ENCODE results near the gene CARMIL1. TPM values are rescaled to one million over a fixed set of nuclear protein-coding genes. Genes with fewer than 3 reads are reported as not detected.

CARMIL1 gene
- total and polyA plus RNA-seq, 10 donors: 3.7 to 34.8 (median 9.3) TPM

DNA sequence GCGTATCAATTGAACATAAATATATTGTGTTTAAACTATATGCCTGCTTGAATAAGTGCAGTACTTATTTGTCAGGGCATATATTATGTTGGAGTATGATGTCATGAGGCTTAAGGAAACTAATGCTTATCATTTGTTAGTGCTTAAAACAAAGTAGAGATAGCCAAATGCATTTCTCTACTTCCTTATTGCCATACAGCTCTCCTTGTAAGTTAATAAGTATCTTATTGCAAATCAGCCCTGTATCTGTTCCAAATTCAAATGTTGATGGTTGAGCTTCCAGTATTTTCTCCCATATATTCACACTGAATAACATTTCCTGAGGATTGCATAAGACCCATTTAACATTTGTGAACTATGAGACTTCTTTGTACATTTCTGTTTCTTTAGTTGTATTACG is 57.8 kb downstream of the CARMIL1 start:
- no peaks in the 10 kb centered on the region for H3K9me3 ChIP-seq
- H3K4me3 ChIP-seq: no peak overlapping the region
- intact Hi-C loops (cut with DNase I; ENCODE audit: low total_unique reads): no loop called here
- 95 to 99% (median 98%) methylated on average over 2 of the region's 2 CpGs for WGBS, 5 donors
- DNase-seq: no peak
- no peaks in the 10 kb centered on the region for H3K27me3 ChIP-seq (replicated peaks in 1 of 7)
- TF ChIP-seq POLR2AphosphoS5 (IDR thresholded peaks at IDR 0.05): no peak
- no peak for TF ChIP-seq POLR2A (IDR thresholded peaks at IDR 0.05)
- TF ChIP-seq, protein P1, sequence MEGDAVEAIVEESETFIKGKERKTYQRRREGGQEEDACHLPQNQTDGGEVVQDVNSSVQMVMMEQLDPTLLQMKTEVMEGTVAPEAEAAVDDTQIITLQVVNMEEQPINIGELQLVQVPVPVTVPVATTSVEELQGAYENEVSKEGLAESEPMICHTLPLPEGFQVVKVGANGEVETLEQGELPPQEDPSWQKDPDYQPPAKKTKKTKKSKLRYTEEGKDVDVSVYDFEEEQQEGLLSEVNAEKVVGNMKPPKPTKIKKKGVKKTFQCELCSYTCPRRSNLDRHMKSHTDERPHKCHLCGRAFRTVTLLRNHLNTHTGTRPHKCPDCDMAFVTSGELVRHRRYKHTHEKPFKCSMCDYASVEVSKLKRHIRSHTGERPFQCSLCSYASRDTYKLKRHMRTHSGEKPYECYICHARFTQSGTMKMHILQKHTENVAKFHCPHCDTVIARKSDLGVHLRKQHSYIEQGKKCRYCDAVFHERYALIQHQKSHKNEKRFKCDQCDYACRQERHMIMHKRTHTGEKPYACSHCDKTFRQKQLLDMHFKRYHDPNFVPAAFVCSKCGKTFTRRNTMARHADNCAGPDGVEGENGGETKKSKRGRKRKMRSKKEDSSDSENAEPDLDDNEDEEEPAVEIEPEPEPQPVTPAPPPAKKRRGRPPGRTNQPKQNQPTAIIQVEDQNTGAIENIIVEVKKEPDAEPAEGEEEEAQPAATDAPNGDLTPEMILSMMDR (IDR thresholded peaks at IDR 0.05 in 8 of 11, conservative IDR thresholded peaks at IDR 0.05 in 3 of 11): no peak
- no peaks in the 10 kb centered on the region for H3K36me3 ChIP-seq
- H3K27ac ChIP-seq: no peak overlapping the region
- peaks cover 0 to 34% (median 14%) of the 10 kb centered on the region in 6 donors for H3K4me1 ChIP-seq

DNA sequence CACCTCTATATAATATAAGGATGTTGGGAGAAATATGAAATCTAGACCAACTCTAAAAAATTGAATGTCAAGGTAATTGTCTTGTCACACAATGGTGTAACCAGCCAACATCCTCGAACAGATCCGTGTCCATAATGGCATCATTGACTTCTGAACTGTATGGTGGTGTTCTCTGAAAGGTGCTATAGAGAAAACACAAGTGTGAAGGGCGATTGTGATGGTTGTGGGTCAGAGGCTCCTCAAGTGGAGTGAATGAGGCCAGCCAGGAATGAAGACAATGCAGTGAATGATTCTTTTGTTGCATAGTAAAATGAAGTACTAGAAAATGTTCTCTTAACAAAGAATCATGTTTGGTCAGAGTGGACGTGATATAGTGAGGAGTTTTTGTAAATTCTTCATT is 58.3 kb downstream of the CARMIL1 start:
- Histone ChIP-seq H3K4me1 (peaks cover 0 to 30% (median 12%) of the 10 kb centered on the region in 6 donors), H3K36me3 (no peaks in the 10 kb centered on the region), H3K27ac (no peak overlapping the region), H3K9me3 (no peaks in the 10 kb centered on the region), H3K27me3 (replicated peaks in 1 of 7) (no peaks in the 10 kb centered on the region), H3K4me3 (no peak overlapping the region)
- 86 to 94% (median 89%) methylated on average over 4 of the region's 4 CpGs for WGBS, 5 donors
- DNase-seq: no peak
- TF ChIP-seq POLR2A (IDR thresholded peaks at IDR 0.05): no peak
- no peak for TF ChIP-seq POLR2AphosphoS5 (IDR thresholded peaks at IDR 0.05)
- TF ChIP-seq, protein P1 (IDR thresholded peaks at IDR 0.05 in 8 of 11, conservative IDR thresholded peaks at IDR 0.05 in 3 of 11): no peak
- intact Hi-C loops (cut with DNase I; ENCODE audit: low total_unique reads): no loop called here

DNA sequence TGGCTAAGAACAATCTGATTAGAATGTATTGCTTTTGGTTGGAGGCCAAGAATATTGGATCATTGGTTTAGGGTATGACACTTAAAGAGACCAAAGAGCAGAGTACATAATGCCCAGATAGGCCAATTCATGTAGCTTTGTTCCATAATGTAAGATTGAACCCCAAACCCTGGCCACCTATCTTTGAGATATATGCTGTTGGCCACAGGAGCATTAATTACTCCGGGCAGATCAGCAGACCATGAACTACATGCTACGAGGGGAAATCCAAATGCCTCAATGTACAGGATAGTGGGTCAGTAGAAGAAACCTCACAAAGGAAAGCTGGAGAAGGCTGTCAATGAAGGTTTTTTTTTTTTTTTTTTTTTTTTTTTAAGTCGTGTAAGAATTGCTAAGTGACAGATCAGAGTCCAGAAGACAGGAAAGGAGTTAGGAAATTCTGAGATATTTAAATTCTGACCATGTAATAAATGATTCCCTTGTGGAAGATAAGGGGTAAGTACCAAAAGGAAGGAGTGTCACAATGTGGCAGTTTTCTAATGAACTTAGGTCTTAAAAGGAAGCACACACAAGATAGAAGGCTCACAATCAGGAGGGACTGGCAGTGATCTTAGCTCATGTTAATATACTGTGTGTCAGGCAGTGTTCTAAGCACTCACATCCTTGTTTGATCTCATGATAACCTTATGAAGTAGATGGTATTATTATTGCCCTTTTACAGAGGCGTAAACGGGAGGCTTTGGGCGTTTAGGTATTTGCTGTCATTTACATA is 61.4 kb downstream of the CARMIL1 start:
- intact Hi-C loops (cut with DNase I; ENCODE audit: low total_unique reads): no loop called here
- no peak for TF ChIP-seq POLR2AphosphoS5 (IDR thresholded peaks at IDR 0.05)
- no peak for DNase-seq
- no peaks in the 10 kb centered on the region for H3K36me3 ChIP-seq
- H3K4me1 ChIP-seq: peaks cover 0 to 11% (median 1%) of the 10 kb centered on the region in 6 donors
- H3K4me3 ChIP-seq: no peak overlapping the region
- no peaks in the 10 kb centered on the region for H3K27me3 ChIP-seq (replicated peaks in 1 of 7)
- 71 to 84% (median 72%) methylated on average over 6 of the region's 6 CpGs for WGBS, 5 donors
- no peaks in the 10 kb centered on the region for H3K9me3 ChIP-seq
- no peak overlapping the region for H3K27ac ChIP-seq

DNA sequence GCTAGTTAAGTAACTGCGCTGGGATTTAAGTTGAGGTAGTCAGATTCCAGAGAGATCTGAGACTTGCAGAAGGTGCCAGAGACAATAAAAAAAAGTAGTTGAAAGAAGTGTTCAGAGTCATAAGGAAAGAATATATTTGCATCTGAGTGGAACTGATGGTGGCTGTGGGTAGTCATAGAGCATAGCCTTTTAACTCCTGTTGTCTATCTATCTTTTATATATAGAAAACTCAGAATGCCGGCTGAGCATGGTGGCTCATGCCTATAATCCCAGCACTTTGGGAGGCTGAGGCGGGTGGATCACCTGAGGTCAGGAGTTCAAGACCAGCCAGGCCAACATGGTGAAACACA is 62.0 kb downstream of the CARMIL1 start:
- TF ChIP-seq POLR2A (IDR thresholded peaks at IDR 0.05) (no peak), POLR2AphosphoS5 (IDR thresholded peaks at IDR 0.05) (no peak)
- TF ChIP-seq, protein P1 (IDR thresholded peaks at IDR 0.05 in 8 of 11, conservative IDR thresholded peaks at IDR 0.05 in 3 of 11): no peak
- Histone ChIP-seq H3K9me3 (no peaks in the 10 kb centered on the region), H3K36me3 (no peaks in the 10 kb centered on the region), H3K4me3 (no peak overlapping the region), H3K27me3 (replicated peaks in 1 of 7) (no peaks in the 10 kb centered on the region), H3K4me1 (peaks cover 0 to 11% (median 1%) of the 10 kb centered on the region in 6 donors), H3K27ac (no peak overlapping the region)
- no peak for DNase-seq
- 78 to 95% (median 81%) methylated on average over 3 of the region's 3 CpGs for WGBS, 5 donors
- intact Hi-C loops (cut with DNase I; ENCODE audit: low total_unique reads): no loop called here

All from spleen (tissue), 11 donors.